ENCODE results near the gene NSA2.
A peak's percentile ranks its signal among the peaks of the same experiment; 100 is the strongest.

The NSA2 gene

DNA sequence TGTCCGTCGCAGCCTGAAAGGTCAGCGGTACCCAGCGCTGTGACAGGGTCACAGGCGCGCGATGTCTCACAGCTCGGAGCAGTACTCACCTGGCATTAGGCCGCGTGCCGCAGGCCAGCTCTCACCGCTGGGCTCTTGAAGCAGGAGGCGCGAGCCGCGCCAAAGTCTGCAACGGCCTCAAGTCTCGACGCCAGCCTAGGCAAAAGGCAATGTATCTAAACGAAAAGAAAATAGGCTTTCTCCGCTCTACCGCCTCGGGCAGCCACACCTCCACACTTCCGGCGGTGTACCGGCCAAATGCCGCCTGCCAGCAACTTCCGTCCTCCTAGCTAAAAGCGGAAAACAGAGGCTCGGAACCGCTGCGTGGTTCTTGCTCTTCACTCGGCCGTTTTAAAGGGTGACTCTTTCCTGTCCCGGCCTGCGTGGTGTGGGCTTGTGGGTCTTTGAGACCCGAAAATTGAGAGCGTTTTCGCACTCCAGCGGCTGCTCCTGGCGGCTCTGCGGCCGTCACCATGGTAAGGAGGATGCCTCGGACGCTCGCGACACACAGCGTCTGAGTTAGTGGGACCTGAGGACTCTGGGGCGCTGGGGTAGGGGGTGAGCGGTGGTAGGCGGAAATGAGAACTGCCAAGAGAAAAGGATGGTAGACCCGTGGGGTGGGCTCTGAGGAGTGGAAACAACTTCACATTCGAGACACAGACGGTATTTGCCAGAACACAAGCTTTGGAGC is at the start of gene NSA2, which contains the start of gene GFM2:
Gene NSA2 (plus strand): TSS at position 401 of the 730 bp plus-strand sequence. CDS start 112 bp downstream, at position 513.
Gene GFM2 (minus strand): TSS at position 269 of the 730 bp plus-strand sequence. CDS start 3,375 bp downstream, outside the sequence.
- Histone ChIP-seq H3K27ac (ENCODE audit: extremely low read depth, low read depth, low read length) (peak within 1 kb of the TSS; percentile 62), H3K4me1 (ENCODE audit: control insufficient read depth, insufficient read depth, low read length) (no peaks in the 10 kb centered on the region)
- CTCF ChIA-PET, result interaction anchor here (0.7 to 1.9 kb wide), 6 partner anchors 11 to 457 kb away, joined by 3 to 5 read pairs (median 3); no protein-coding TSS in a partner anchor
- TF ChIP-seq, protein P1, sequence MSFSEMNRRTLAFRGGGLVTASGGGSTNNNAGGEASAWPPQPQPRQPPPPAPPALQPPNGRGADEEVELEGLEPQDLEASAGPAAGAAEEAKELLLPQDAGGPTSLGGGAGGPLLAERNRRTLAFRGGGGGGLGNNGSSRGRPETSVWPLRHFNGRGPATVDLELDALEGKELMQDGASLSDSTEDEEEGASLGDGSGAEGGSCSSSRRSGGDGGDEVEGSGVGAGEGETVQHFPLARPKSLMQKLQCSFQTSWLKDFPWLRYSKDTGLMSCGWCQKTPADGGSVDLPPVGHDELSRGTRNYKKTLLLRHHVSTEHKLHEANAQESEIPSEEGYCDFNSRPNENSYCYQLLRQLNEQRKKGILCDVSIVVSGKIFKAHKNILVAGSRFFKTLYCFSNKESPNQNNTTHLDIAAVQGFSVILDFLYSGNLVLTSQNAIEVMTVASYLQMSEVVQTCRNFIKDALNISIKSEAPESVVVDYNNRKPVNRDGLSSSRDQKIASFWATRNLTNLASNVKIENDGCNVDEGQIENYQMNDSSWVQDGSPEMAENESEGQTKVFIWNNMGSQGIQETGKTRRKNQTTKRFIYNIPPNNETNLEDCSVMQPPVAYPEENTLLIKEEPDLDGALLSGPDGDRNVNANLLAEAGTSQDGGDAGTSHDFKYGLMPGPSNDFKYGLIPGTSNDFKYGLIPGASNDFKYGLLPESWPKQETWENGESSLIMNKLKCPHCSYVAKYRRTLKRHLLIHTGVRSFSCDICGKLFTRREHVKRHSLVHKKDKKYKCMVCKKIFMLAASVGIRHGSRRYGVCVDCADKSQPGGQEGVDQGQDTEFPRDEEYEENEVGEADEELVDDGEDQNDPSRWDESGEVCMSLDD (tag by site-specific recombination; IDR thresholded peaks at IDR 0.05), result 0 out of 2 replicates have a peak, but pooled peaks have one; percentile 29
- TF ChIP-seq ZBTB20 (tag by site-specific recombination; IDR thresholded peaks at IDR 0.05) (no peak), OSR2 (tag by site-specific recombination; IDR thresholded peaks at IDR 0.05) (peak; percentile 28; the same call in 1 of the 2 replicates), ZBTB1 (tag by site-specific recombination; IDR thresholded peaks at IDR 0.05) (no peak), ZNF571 (tag by site-specific recombination; IDR thresholded peaks at IDR 0.05) (no peak), ZNF416 (tag by site-specific recombination; IDR thresholded peaks at IDR 0.05) (no peak), ZNF366 (tag by site-specific recombination; conservative IDR thresholded peaks at IDR 0.05) (no peak; the same call in 1 of the 2 replicates), ZNF426 (tag by site-specific recombination; IDR thresholded peaks at IDR 0.05) (no peak), KLF16 (tag by site-specific recombination; IDR thresholded peaks at IDR 0.05) (peak; percentile 93), ZNF473 (tag by site-specific recombination; IDR thresholded peaks at IDR 0.05) (no peak), ZNF548 (tag by site-specific recombination; IDR thresholded peaks at IDR 0.05) (no peak), ZNF248 (tag by site-specific recombination; IDR thresholded peaks at IDR 0.05) (no peak), ZNF560 (tag by site-specific recombination; IDR thresholded peaks at IDR 0.05; ENCODE audit: borderline replicate concordance) (no peak), ZNF561 (tag by site-specific recombination; IDR thresholded peaks at IDR 0.05; ENCODE audit: borderline replicate concordance) (no peak; the same call in none of the 2 replicates)
- TF ChIP-seq, protein P2, sequence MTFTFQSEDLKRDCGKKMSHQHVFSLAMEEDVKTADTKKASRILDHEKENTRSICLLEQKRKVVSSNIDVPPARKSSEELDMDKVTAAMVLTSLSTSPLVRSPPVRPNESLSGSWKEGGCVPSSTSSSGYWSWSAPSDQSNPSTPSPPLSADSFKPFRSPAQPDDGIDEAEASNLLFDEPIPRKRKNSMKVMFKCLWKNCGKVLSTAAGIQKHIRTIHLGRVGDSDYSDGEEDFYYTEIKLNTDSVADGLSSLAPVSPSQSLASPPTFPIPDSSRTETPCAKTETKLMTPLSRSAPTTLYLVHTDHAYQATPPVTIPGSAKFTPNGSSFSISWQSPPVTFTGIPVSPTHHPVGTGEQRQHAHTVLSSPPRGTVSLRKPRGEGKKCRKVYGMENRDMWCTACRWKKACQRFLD (tag by site-specific recombination; IDR thresholded peaks at IDR 0.05), result no peak
- TF ChIP-seq, protein P3, sequence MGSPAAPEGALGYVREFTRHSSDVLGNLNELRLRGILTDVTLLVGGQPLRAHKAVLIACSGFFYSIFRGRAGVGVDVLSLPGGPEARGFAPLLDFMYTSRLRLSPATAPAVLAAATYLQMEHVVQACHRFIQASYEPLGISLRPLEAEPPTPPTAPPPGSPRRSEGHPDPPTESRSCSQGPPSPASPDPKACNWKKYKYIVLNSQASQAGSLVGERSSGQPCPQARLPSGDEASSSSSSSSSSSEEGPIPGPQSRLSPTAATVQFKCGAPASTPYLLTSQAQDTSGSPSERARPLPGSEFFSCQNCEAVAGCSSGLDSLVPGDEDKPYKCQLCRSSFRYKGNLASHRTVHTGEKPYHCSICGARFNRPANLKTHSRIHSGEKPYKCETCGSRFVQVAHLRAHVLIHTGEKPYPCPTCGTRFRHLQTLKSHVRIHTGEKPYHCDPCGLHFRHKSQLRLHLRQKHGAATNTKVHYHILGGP (tag by site-specific recombination; IDR thresholded peaks at IDR 0.05), result no peak
- TF ChIP-seq, protein P4, sequence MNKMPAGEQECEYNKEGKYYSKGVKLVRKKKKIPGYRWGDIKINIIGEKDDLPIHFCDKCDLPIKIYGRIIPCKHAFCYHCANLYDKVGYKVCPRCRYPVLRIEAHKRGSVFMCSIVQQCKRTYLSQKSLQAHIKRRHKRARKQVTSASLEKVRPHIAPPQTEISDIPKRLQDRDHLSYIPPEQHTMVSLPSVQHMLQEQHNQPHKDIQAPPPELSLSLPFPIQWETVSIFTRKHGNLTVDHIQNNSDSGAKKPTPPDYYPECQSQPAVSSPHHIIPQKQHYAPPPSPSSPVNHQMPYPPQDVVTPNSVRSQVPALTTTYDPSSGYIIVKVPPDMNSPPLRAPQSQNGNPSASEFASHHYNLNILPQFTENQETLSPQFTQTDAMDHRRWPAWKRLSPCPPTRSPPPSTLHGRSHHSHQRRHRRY (tag by site-specific recombination; IDR thresholded peaks at IDR 0.05), result 0 out of 2 replicates have a peak, but pooled peaks have one; percentile 57
- TF ChIP-seq, protein P5, sequence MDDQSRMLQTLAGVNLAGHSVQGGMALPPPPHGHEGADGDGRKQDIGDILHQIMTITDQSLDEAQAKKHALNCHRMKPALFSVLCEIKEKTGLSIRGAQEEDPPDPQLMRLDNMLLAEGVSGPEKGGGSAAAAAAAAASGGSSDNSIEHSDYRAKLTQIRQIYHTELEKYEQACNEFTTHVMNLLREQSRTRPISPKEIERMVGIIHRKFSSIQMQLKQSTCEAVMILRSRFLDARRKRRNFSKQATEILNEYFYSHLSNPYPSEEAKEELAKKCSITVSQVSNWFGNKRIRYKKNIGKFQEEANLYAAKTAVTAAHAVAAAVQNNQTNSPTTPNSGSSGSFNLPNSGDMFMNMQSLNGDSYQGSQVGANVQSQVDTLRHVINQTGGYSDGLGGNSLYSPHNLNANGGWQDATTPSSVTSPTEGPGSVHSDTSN (CRISPR knock-in tag; IDR thresholded peaks at IDR 0.05), result peak; percentile 71; the same call in 1 of the 2 replicates
- TF ChIP-seq, protein P6, sequence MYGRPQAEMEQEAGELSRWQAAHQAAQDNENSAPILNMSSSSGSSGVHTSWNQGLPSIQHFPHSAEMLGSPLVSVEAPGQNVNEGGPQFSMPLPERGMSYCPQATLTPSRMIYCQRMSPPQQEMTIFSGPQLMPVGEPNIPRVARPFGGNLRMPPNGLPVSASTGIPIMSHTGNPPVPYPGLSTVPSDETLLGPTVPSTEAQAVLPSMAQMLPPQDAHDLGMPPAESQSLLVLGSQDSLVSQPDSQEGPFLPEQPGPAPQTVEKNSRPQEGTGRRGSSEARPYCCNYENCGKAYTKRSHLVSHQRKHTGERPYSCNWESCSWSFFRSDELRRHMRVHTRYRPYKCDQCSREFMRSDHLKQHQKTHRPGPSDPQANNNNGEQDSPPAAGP (tag by site-specific recombination; IDR thresholded peaks at IDR 0.05), result peak; percentile 89
- TF ChIP-seq, protein P7, sequence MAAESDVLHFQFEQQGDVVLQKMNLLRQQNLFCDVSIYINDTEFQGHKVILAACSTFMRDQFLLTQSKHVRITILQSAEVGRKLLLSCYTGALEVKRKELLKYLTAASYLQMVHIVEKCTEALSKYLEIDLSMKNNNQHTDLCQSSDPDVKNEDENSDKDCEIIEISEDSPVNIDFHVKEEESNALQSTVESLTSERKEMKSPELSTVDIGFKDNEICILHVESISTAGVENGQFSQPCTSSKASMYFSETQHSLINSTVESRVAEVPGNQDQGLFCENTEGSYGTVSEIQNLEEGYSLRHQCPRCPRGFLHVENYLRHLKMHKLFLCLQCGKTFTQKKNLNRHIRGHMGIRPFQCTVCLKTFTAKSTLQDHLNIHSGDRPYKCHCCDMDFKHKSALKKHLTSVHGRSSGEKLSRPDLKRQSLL (tag by site-specific recombination; IDR thresholded peaks at IDR 0.05), result peak; percentile 56; the same call in 1 of the 2 replicates
- TF ChIP-seq, protein P8, sequence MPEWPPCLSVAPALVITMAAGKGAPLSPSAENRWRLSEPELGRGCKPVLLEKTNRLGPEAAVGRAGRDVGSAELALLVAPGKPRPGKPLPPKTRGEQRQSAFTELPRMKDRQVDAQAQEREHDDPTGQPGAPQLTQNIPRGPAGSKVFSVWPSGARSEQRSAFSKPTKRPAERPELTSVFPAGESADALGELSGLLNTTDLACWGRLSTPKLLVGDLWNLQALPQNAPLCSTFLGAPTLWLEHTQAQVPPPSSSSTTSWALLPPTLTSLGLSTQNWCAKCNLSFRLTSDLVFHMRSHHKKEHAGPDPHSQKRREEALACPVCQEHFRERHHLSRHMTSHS (tag by site-specific recombination; IDR thresholded peaks at IDR 0.05), result no peak
- TF ChIP-seq, protein P9, sequence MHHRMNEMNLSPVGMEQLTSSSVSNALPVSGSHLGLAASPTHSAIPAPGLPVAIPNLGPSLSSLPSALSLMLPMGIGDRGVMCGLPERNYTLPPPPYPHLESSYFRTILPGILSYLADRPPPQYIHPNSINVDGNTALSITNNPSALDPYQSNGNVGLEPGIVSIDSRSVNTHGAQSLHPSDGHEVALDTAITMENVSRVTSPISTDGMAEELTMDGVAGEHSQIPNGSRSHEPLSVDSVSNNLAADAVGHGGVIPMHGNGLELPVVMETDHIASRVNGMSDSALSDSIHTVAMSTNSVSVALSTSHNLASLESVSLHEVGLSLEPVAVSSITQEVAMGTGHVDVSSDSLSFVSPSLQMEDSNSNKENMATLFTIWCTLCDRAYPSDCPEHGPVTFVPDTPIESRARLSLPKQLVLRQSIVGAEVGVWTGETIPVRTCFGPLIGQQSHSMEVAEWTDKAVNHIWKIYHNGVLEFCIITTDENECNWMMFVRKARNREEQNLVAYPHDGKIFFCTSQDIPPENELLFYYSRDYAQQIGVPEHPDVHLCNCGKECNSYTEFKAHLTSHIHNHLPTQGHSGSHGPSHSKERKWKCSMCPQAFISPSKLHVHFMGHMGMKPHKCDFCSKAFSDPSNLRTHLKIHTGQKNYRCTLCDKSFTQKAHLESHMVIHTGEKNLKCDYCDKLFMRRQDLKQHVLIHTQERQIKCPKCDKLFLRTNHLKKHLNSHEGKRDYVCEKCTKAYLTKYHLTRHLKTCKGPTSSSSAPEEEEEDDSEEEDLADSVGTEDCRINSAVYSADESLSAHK (tag by site-specific recombination; IDR thresholded peaks at IDR 0.05), result no peak

More for the DNA sequence above, at the start of gene NSA2, which contains the start of gene GFM2:
- Histone ChIP-seq H3K4me3 (ENCODE audit: low read depth, low read length) (peak within 1 kb of the TSS; percentile 93), H3K36me3 (ENCODE audit: control insufficient read depth in 2 of 2, insufficient read depth in 1 of 2, low read length in 2 of 2) (peaks cover 37 to 47% of the 10 kb centered on the region in 2 experiments), H3K9me3 (ENCODE audit: control insufficient read depth, insufficient read depth, low read depth, low read length) (no peaks in the 10 kb centered on the region)
- POLR2A ChIA-PET, result interaction anchor here (0.6 to 1.3 kb wide), 7 partner anchors 12 to 570 kb away, joined by 3 to 6 read pairs (median 3); partner anchors contain the start of genes ANKRD31, FAM169A and HMGCR
